Lower lobe of right lung (tissue), 2 donors: Measurements from ENCODE around the gene TLE4. TPM values are rescaled to one million over a fixed set of nuclear protein-coding genes. Genes with fewer than 3 reads are reported as not detected.
"Not testable (repeated sequence)": the region's sequence is repeated elsewhere in the genome, so short reads cannot be mapped to it uniquely, and the experiment has no call there.

ENCODE experiments used
- ATAC-seq, 2 donors: fragments of 200-7000 bp; cut with Tn5 transposase; one replicate each; pipeline ENCODE4 v1.9.1; 2020 to 2022; ENCODE audit warnings: mild to moderate bottlenecking in 2 of 2, moderate library complexity in 2 of 2
- DNase-seq: peaks from one replicate; pipeline ENCODE4 v3.0.0-alpha.2; 2020
- H3K27ac ChIP-seq: fragments of 200-600 bp; one replicate; pipeline ENCODE4 v1.8.0; 2022
- H3K27me3 ChIP-seq: fragments of 200-600 bp; one replicate; pipeline ENCODE4 v1.8.0; 2022; ENCODE audit warnings: low read depth
- H3K36me3 ChIP-seq: fragments of 200-600 bp; one replicate; pipeline ENCODE4 v1.8.0; 2022; ENCODE audit warnings: mild to moderate bottlenecking
- H3K4me1 ChIP-seq: fragments of 200-600 bp; one replicate; pipeline ENCODE4 v1.8.0; 2022
- H3K4me3 ChIP-seq: fragments of 200-600 bp; one replicate; pipeline ENCODE4 v1.8.0; 2022; ENCODE audit warnings: mild to moderate bottlenecking
- H3K9me3 ChIP-seq: fragments of 200-600 bp; one replicate; pipeline ENCODE4 v1.8.0; 2022
- CTCF ChIP-seq: fragments of 200-600 bp; IDR thresholded peaks from one replicate; pipeline ENCODE4 v1.8.0; 2022; ENCODE audit warnings: antibody characterized with exemption, mild to moderate bottlenecking
- intact Hi-C: fragments of 100-400 bp; cut with DNase I; formaldehyde crosslinking; loops from one replicate; pipeline ENCODE4 v1.11.0; 2022
- total RNA-seq: library from RNA; stranded (reverse); fragmentation: NEBNext Ultra II Directional; extraction: Animal tissue kit (Norgen Biotek cat#: 25700); gene quantifications from one replicate; pipeline ENCODE4 v1.2.1, GENCODE V29; 2021
- donor health status: DM: no; HTN: yes; CAD: no; lungs with severe emphysema.

The TLE4 gene
- total RNA-seq, 1 donor from 2014 or later, result 48.6 TPM

DNA sequence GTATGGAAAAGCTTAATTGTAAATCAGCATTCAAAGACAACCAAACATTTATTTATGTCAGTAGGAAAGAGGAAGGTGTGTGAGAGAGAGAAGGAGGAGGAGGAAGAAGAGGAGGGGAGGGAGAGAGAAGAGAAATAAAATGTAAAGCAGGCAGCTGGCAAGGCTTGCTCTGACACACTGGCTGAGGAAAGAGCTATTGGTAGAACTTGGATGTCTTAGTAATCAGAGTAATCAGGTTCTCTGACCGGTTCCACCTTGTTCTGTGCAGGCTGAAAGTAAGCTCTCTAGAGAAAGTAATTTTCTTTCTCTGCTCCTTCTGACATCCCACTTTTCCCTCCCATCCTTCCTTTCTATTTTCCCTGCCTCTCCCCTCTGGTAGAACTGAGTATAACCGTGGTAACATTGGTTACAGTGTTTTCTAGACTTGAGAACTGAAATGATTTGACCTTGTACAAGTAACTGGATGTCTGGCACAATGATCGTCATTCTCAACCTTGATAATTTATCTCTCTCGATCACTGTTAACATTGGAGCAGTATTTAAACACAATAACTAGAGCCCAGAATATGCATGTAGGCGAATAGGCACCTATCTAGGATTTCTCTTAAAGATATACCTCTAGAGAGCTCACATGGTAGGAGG is 33.3 kb downstream of the TLE4 start:
- H3K27me3 ChIP-seq, result no peaks in the 10 kb centered on the region
- no peak for DNase-seq
- H3K27ac ChIP-seq, result no peak overlapping the region
- no peaks in the 10 kb centered on the region for H3K4me1 ChIP-seq
- no peak overlapping the region for H3K4me3 ChIP-seq
- ATAC-seq, result no peak
- no peaks in the 10 kb centered on the region for H3K9me3 ChIP-seq
- intact Hi-C loops, result no loop called here
- H3K36me3 ChIP-seq, result no peaks in the 10 kb centered on the region
- TF ChIP-seq CTCF, result no peak

DNA sequence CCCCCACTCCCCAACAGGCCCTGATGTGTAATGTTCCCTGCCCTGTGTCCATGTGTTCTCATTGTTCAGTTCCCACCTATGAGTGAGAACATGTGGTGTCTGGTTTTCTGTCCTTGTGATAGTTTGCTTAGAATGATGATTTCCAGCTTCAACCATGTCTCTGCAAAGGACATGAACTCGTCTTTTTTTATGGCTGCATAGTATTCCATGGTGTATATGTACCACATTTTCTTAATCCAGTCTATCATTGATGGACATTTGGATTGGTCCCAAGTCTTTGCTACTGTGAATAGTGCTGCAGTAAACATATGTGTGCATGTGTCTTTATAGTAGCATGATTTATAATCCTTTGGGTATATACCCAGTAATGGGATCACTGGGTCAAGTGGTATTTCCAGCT is 34.8 kb downstream of the TLE4 start:
- H3K36me3 ChIP-seq, H3K4me1 ChIP-seq, DNase-seq, H3K9me3 ChIP-seq, ATAC-seq, H3K4me3 ChIP-seq, intact Hi-C loops, H3K27ac ChIP-seq, H3K27me3 ChIP-seq: not testable (repeated sequence)

GRCh38 chr9:79609468-79610018 is 37.8 kb downstream of the TLE4 start:
- DNase-seq, result no peak
- Histone ChIP-seq H3K4me3 (no peak overlapping the region), H3K27me3 (no peaks in the 10 kb centered on the region), H3K9me3 (no peaks in the 10 kb centered on the region), H3K4me1 (peaks cover 21% of the 10 kb centered on the region), H3K36me3 (no peaks in the 10 kb centered on the region), H3K27ac (no peak overlapping the region)
- ATAC-seq, result no peak
- no peak for TF ChIP-seq CTCF
- intact Hi-C loops, result no loop called here

DNA sequence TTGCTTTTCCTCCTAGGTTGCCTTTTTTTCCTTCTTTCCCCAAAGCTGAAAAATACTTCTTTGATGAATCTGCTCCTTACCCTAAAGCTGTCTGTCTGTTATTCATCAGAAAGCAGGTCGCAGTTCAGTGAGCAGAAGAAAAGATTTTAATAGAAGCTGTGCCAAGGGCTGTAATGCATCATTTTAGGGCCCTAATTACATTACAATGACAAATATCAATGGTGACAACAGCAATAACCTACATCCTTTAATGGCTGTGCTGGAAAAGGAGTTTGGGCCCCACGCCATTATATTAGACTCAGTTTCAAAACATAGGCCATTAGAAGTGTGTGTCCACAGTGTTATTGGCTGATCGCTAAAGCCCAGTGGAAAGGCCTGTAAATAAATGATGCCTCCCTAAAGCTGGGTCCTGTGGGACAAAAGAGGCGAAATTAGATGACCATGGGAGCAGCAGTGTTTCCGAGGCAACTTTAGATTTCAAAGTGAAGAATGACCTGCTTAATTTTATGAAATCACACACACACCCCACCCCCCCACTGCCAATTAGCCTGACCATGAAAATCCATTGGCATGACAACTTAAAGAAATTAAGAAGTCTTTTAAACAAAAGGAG is 38.4 kb downstream of the TLE4 start:
- no peak for DNase-seq
- H3K36me3 ChIP-seq, result no peaks in the 10 kb centered on the region
- TF ChIP-seq CTCF, result no peak
- no peaks in the 10 kb centered on the region for H3K27me3 ChIP-seq
- H3K4me3 ChIP-seq, result no peak overlapping the region
- no peak overlapping the region for H3K27ac ChIP-seq
- ATAC-seq, result no peak
- no peaks in the 10 kb centered on the region for H3K9me3 ChIP-seq
- intact Hi-C loops, result no loop called here
- peaks cover 21% of the 10 kb centered on the region for H3K4me1 ChIP-seq

DNA sequence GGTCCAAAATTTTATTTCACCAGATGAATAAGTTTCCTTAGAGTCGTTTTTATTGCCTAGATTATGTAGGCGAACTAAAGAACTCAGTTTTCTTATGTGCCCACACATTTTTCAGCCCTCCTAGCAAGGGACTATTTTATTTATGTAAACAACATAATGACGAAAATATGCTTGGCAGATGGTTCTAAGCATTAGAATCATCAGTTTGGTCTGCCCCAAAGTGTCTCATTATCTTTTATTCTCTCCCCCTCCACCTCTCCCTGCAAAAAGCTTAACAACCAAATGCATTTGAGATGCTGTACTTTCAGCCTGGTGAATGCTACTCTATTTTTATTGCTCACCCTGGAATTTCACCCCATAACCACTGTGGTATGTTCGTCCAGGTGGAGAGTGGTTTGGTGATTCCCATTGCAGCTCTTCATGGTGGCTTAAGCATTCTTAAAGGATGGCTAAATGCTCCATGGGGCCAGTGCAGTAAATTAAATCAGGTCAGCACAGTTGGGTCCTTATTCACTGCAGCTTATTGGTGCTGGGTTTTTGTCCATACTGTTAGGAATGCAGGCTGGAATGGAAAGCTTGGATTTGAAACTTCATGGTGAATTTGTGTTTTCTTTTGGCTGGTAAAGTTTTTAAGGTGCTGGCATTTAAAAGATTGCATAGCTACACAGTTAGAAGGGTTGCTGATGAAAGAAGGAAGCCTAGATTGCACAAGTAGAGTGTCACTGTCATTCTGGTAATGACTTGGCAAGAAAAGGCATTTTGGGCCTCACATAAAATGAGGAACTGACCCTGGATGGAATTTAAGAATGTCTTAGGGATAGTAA is 39.2 kb downstream of the TLE4 start:
- peaks cover 21% of the 10 kb centered on the region for H3K4me1 ChIP-seq
- H3K4me3 ChIP-seq, result no peak overlapping the region
- H3K27me3 ChIP-seq, result no peaks in the 10 kb centered on the region
- DNase-seq (no peak), ATAC-seq (peak; percentile 67 to 70)
- no peaks in the 10 kb centered on the region for H3K36me3 ChIP-seq
- H3K27ac ChIP-seq, result no peak overlapping the region
- no peaks in the 10 kb centered on the region for H3K9me3 ChIP-seq
- no peak for TF ChIP-seq CTCF
- intact Hi-C loops, result no loop called here
